ENCODE measurements around the gene MYCBP. TPM values are rescaled to one million over a fixed set of nuclear protein-coding genes. Genes with fewer than 3 reads are reported as not detected.

The MYCBP gene
- total RNA-seq, 1 experiment from 2014 or later, result 27.7 TPM

DNA sequence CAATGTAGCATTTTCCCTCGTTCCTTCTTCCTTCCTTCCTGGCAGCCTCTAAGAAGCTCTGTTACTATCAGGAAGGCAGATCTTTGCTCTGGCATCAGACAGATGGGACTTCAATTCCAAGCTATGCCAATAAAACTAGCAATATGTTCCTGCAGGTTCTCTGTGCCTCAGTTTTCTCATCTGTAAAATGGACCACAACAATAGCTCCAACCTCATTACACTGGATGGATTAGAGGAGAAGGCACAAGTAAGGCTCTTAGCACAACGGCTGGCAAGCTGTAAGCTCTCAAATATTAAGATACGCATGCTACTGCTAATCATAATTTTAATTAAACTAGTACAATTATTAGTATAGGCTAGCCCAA is 40.8 kb downstream of the MYCBP start:
- no peaks in the 10 kb centered on the region for H3K36me3 ChIP-seq (ENCODE audit: control insufficient read depth, insufficient read depth, low read length)
- H3K9me3 Mint-ChIP-seq (ENCODE audit: unreplicated experiment), result no peaks in the 10 kb centered on the region
- H3K36me3 Mint-ChIP-seq (ENCODE audit: insufficient read depth, unreplicated experiment), result no peaks in the 10 kb centered on the region
- TF ChIP-seq, protein P1, sequence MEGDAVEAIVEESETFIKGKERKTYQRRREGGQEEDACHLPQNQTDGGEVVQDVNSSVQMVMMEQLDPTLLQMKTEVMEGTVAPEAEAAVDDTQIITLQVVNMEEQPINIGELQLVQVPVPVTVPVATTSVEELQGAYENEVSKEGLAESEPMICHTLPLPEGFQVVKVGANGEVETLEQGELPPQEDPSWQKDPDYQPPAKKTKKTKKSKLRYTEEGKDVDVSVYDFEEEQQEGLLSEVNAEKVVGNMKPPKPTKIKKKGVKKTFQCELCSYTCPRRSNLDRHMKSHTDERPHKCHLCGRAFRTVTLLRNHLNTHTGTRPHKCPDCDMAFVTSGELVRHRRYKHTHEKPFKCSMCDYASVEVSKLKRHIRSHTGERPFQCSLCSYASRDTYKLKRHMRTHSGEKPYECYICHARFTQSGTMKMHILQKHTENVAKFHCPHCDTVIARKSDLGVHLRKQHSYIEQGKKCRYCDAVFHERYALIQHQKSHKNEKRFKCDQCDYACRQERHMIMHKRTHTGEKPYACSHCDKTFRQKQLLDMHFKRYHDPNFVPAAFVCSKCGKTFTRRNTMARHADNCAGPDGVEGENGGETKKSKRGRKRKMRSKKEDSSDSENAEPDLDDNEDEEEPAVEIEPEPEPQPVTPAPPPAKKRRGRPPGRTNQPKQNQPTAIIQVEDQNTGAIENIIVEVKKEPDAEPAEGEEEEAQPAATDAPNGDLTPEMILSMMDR (IDR thresholded peaks at IDR 0.05; ENCODE audit: insufficient read depth in 1 of 2, low read depth in 1 of 2, low read length in 1 of 2, severe bottlenecking in 1 of 2, unreplicated experiment in 1 of 2), result no peak
- no peaks in the 10 kb centered on the region; the same call in 1 of the 2 replicates for H3K27me3 ChIP-seq (replicated peaks; ENCODE audit: control insufficient read depth, insufficient read depth, low read length)
- no TSS peak for BruUV-seq (replicated peaks)
- CTCF ChIA-PET, result no interaction called here
- H3K27me3 Mint-ChIP-seq (ENCODE audit: insufficient read depth, unreplicated experiment), result peaks cover 10% of the 10 kb centered on the region
- H3K4me3 ChIP-seq (ENCODE audit: low read depth, low read length), result no peak overlapping the region
- intact Hi-C loops (cut with micrococcal nuclease; ENCODE audit: unreplicated experiment), result loop anchor here (10.0 kb wide), 1 partner anchor 228 kb away; no protein-coding TSS in a partner anchor
- POLR2A ChIA-PET, result no interaction called here
- H3K4me1 ChIP-seq, result no peaks in the 10 kb centered on the region
- DNase-seq, result no peak
- no peaks in the 10 kb centered on the region for H3K4me1 Mint-ChIP-seq (ENCODE audit: low read depth, unreplicated experiment)
- no peaks in the 10 kb centered on the region for H3K9me3 ChIP-seq
- H3K4me3 Mint-ChIP-seq (ENCODE audit: unreplicated experiment), result no peak overlapping the region
- no peak overlapping the region for H3K27ac Mint-ChIP-seq (ENCODE audit: unreplicated experiment)

DNA sequence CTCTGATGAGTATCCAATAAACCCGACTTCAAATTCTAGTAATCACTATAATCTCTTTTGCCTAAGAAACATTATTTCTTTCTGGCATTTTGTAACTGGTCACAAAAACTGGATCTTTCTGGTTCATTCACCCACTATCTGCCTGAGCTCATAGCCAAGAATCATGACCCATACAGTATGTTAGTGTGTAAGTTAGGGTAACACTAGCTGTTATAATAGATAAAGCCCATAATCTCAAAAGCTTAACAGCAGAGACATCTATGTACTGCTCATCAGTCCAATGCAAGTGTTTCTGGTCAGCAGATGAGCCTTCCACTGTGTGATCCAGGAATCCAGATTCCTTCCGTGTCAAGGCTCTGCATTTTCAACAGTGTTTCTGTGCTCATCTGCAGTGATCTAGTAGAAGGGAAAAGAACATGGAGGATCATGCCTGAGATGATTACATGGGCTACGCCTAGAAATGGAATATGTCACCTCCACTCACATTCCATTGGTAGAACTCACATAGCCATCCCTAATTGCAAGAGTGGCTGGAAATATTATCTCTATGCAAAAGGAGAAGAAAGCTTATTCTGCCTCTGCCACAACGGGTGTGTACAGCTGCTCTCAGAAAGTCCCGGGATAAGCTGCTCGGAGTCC is 41.3 kb downstream of the MYCBP start:
- BruUV-seq (replicated peaks), result no TSS peak
- H3K36me3 ChIP-seq (ENCODE audit: control insufficient read depth, insufficient read depth, low read length), result no peaks in the 10 kb centered on the region
- ChIA-PET POLR2A (no interaction called here), CTCF (no interaction called here)
- no peaks in the 10 kb centered on the region; the same call in 1 of the 2 replicates for H3K27me3 ChIP-seq (replicated peaks; ENCODE audit: control insufficient read depth, insufficient read depth, low read length)
- H3K9me3 ChIP-seq, result no peaks in the 10 kb centered on the region
- Mint-ChIP-seq H3K9me3 (ENCODE audit: unreplicated experiment) (no peaks in the 10 kb centered on the region), H3K36me3 (ENCODE audit: insufficient read depth, unreplicated experiment) (no peaks in the 10 kb centered on the region), H3K4me1 (ENCODE audit: low read depth, unreplicated experiment) (no peaks in the 10 kb centered on the region), H3K4me3 (ENCODE audit: unreplicated experiment) (no peak overlapping the region), H3K27me3 (ENCODE audit: insufficient read depth, unreplicated experiment) (peaks cover 10% of the 10 kb centered on the region), H3K27ac (ENCODE audit: unreplicated experiment) (no peak overlapping the region)
- intact Hi-C loops (cut with micrococcal nuclease; ENCODE audit: unreplicated experiment), result loop anchor here (10.0 kb wide), 1 partner anchor 227 kb away; no protein-coding TSS in a partner anchor
- TF ChIP-seq, protein P1 (IDR thresholded peaks at IDR 0.05; ENCODE audit: insufficient read depth in 1 of 2, low read depth in 1 of 2, low read length in 1 of 2, severe bottlenecking in 1 of 2, unreplicated experiment in 1 of 2), result no peak
- no peak for DNase-seq
- H3K4me1 ChIP-seq, result no peaks in the 10 kb centered on the region
- H3K4me3 ChIP-seq (ENCODE audit: low read depth, low read length), result no peak overlapping the region

- no peaks in the 10 kb centered on the region for H3K4me1 Mint-ChIP-seq (ENCODE audit: low read depth, unreplicated experiment)
- POLR2A ChIA-PET, result no interaction called here
- peaks cover 17% of the 10 kb centered on the region for H3K27me3 Mint-ChIP-seq (ENCODE audit: insufficient read depth, unreplicated experiment)
- intact Hi-C loops (cut with micrococcal nuclease; ENCODE audit: unreplicated experiment), result no loop called here
- no peaks in the 10 kb centered on the region for H3K9me3 Mint-ChIP-seq (ENCODE audit: unreplicated experiment)
- no peaks in the 10 kb centered on the region for H3K36me3 Mint-ChIP-seq (ENCODE audit: insufficient read depth, unreplicated experiment)
- H3K9me3 ChIP-seq, result no peaks in the 10 kb centered on the region
- CTCF ChIA-PET, result no interaction called here
- H3K4me3 ChIP-seq (ENCODE audit: low read depth, low read length), result no peak overlapping the region
- BruUV-seq (replicated peaks), result no TSS peak
- H3K27me3 ChIP-seq (replicated peaks; ENCODE audit: control insufficient read depth, insufficient read depth, low read length), result no peaks in the 10 kb centered on the region; the same call in 1 of the 2 replicates
- TF ChIP-seq, protein P1 (IDR thresholded peaks at IDR 0.05; ENCODE audit: insufficient read depth in 1 of 2, low read depth in 1 of 2, low read length in 1 of 2, severe bottlenecking in 1 of 2, unreplicated experiment in 1 of 2), result no peak
- H3K4me1 ChIP-seq, result no peaks in the 10 kb centered on the region
- H3K4me3 Mint-ChIP-seq (ENCODE audit: unreplicated experiment), result no peak overlapping the region
- no peak for DNase-seq
- H3K36me3 ChIP-seq (ENCODE audit: control insufficient read depth, insufficient read depth, low read length), result no peaks in the 10 kb centered on the region
- H3K27ac Mint-ChIP-seq (ENCODE audit: unreplicated experiment), result no peak overlapping the region
These were observed 43.8 kb downstream of the MYCBP start for GRCh38 chr1:38829368-38829767.
